ENCODE results near the gene LRRK1.
A peak's percentile ranks its signal among the peaks of the same experiment; 100 is the strongest.

Gene LRRK1

DNA sequence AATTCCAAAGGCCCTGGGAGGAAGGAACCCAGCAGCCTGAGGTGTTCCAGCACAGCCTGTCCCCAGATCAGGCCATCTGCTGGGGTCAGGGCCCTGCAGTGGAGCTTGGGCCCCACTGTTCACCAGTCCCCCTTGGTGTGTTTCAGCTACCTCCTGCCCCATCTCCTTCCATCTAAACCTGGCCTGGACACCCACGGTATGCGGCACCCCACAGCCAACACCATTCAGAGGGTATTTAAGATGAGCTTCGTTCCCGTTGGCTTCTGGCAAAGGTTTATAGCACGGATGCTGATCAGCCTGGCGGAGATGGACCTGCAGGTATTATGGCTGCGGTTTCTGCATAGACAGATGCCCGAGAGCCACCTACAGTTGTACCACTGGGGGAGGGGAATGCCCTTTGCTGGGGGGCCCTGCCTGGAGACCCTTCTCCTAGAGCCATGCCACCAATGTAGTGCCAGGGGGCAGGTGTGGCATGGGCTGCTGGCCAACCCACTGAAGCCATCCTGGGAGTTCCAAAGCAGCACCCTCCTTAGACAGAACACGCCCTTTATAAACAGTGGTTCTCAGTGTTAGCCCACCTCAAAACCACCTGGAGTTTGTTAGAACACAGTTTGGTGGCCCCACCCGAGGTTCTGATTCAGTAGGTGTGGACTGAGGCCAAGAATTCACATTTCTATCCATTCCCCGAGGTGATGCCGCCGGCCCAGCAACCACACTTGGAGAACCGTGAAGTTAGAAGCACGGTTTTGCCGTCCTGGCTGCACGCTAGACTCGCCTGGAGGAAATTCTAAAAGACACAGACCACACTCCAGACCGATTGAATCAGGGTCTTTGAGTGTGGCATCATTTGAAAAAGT lies 126.9 kb downstream of the LRRK1 start:
- DNase-seq = no peak

DNA sequence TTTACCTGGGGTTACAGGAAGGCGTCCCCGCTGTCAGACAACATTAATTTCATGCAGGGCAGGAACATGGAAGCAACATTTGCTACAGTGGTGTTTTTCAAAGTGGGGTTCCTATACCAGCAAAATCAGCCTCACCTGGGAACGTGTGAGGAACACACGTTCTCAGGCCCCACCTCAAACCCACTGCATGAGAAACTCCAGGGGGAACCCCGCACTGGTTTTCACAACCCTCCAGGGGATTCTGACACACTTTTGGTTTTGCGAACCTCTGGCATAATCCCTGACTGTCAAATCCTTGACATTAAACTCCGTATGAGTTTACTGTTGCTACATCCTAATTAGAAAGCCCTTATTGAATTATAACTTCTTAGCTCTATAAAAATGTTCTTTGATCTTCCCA lies 127.7 kb downstream of the LRRK1 start:
- DNase-seq = no peak

DNA sequence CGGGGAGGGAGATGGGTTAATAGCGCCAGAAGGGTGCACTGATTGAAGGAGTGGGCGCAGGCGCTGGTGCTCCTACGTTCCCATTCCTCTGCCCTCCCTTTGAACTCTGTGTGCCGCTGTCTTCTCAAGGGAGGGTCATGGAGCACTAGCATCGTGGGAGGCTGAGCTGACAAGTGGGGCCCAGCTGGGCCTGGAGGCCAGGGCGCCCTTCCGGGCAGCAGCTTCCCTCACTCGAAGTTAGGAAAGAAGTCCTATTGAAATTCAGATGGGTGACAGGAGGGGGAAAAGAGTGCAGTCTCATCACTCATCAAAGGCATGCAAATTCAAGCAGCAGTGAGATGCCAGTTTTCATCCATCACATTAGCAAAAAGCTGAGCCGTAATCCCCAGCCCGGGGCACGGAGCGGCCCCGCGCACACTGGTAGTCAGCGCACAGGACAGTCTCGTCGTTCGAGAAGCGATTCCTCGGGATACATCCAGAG lies 128.2 kb downstream of the LRRK1 start:
- DNase-seq = no peak

DNA sequence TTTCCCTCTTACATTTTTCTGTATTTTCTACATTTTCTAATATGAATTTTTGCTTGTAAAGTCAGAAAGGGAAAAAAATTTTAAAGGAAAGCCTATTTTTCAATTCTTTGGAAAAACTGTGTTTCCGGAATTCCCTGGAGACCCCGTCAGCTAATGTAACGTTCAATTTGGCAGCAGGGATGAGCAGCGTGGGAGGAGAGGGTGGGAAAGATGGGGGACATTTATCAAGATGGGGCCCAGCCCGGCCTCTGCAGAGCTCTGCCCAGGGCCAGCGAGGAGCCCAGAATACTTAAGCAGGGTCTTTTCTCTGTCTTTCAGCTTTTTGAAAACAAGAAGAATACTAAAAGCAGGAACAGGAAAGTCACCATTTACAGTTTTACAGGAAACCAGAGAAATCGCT lies 129.0 kb downstream of the LRRK1 start:
- no peak for DNase-seq

DNA sequence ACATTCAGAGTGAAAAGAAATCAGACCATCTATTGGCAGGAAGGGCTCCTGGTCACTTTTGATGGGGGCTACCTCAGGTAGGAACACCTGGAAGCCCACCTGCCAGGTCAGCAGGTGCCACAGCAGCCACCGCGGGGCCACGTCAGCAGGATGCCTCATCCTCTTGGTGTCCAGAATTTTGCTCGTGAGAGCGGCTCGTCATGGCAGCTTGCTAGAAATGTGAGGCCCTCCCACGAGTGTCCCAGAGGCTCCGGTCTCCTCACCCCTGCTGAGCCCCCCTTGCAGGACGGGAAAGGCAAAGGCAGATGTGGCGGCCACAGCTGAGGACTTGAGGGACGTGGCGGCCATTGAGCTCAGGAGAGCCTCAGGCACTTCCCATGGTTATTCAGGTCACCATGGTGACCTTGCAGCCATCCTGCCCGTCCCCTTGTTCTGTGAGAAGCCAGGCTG lies 129.4 kb downstream of the LRRK1 start:
- no peak for DNase-seq

DNA sequence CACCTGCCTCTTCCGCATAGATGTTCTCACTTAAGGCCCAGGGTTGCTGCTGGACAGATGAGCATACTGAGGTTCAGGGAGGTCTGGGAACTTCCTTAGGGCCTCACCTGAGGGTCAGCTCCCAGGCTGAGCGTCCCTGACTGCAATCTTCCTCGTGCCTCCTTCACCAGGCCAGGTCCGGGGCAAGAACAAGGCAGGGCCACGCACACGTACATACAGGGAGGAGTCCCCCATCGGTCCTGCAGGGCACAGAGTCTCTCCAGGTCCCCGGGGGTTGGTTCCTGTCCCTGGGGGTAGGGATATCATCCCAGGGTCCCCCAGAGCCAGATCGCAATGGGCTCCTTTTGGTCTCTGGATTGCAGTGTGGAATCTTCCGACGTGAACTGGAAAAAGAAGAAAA lies 130.1 kb downstream of the LRRK1 start:
- DNase-seq = no peak

DNA sequence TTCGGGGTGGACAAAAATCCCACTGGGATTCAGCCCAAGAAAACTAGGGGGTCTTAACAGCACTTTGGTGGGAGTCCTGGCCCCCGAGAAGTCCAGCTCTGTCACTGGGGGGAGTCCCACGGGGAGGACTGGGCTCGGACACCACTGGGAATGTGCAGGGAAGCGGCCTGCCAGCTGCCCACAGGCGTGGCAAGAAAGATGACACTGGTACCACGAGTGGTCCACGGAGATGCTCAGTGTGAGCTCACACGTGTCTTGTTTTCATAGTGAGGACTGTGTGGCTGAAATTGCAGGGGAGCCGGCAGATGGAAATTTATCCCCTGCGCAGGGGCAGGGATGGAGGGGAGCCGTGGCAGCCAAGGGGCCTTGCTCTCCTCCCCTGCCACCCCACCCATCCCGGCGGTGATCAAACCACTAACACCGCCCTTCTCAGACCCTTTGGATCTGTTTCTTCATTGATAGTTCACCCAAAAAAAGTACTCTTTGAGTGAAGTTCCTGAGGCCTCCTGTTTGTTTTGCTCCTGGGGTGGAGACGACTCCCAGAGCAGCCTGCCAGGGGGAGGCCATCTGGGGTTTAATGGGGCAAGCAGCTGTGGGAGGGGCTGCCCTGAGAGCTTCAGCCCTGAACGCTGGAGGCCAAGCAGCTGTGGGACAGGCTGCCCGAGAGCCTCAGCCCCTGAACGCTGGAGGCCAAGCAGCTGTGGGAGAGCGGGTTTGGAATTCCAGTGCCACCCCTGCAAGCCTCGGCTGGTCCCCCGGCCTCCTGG lies 130.9 kb downstream of the LRRK1 start:
- DNase-seq = no peak

DNA sequence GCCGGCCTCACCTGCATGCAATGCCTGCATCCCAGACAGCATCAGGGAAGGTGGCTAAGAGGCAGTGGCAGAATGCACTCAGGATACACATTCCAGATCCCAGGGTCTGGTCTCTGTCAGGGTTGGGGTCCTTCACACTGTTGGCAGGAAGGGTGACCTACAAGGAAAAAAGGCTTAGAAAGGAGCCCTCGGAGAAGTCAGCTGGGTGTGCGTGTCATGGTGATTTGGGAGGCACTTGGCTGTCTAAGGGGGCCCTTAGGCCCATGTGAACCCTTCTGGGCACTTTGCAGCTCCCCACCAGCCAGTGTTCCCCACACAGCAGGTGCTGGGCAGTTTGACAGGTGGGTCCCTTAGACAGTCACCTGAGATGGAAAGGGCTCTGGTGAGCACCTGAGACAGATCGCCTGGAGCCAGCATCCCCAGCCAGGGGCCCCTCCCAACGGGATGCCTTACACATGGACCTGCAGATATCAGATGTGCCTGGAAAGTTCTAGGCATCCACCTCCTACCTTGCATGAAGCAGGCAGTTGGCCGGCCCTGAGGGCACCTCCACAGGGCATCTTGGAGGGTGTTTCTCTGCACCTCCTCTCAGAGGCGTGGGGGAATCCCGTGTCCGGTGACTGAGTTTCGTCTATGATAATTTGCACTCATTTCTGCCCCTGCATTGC lies 131.6 kb downstream of the LRRK1 start:
- no peak for DNase-seq

DNA sequence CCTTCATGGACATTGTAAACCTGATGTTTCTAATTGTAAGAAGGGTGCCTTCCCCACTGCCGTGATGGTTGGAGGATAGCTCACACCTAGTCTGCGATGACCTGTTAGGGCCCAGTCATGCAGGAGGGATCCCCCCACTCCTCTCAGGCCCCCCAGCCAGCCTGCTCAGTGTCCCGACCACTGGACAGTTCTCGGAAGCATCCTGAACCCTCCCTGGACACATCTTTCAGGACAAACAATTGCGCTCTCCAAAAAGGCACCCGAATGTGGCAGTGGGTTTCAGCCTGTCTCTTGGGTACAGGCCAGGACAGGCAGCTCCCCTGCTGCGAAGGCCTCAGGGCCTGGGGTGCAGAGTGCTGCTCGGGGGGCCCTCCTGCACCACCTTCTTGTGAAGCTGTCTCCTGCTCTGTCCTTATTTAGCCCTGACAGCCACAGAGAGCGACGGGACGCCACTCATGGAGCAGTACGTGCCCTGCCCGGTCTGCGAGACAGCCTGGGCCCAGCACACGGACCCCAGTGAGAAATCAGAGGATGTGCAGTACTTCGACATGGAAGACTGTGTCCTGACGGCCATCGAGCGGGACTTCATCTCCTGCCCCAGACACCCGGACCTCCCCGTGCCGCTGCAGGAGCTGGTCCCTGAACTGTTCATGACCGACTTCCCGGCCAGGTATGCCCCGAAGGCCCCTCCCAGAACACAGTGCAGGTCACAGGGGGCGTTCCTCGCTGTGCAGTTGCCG lies 132.3 kb downstream of the LRRK1 start:
- no peak for DNase-seq

DNA sequence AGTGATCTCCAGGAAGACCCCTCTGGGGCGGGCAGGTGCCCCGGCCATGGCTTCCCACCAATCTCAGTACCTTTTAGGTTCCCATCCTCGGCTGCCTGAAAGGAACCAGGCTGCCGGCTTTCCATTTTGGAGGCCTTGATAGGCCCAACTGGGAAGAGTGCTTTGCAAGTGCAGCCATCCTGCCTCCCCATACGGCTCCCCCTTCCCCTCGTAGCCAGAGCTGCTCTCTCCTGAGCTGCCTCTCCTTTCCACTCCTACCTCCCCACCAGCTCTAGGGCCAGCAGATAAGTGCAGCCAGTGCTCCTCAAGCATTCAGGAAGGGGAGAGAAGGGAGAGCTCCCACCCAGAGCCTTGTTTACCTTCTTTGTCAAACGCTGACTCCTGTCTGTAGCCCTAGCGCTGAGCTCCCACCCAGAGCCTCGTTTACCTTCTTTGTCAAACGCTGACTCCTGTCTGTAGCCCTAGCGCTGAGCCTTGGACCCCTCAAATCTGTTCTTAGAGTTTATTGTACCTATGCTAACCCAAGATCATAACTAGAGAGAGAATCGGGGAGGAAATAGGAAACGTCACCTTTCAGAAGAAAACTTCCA lies 133.0 kb downstream of the LRRK1 start:
- no peak for DNase-seq

DNA sequence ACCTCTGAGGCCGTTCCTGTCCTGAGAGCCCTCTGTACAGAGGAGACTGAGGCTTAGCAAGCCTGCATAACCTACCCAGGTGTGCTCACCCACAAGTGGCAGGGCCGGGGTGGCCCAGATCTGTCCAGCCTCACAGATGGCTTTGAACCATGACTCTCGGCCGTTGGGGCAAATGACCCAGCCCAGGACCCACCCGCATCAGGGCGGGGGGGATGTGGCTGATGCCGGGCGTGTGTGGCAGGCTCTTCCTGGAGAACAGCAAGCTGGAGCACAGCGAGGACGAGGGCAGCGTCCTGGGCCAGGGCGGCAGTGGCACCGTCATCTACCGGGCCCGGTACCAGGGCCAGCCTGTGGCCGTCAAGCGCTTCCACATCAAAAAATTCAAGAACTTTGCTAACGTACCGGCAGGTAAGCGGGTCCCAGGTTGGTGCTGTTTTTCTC lies 133.5 kb downstream of the LRRK1 start:
- no peak for DNase-seq

DNA sequence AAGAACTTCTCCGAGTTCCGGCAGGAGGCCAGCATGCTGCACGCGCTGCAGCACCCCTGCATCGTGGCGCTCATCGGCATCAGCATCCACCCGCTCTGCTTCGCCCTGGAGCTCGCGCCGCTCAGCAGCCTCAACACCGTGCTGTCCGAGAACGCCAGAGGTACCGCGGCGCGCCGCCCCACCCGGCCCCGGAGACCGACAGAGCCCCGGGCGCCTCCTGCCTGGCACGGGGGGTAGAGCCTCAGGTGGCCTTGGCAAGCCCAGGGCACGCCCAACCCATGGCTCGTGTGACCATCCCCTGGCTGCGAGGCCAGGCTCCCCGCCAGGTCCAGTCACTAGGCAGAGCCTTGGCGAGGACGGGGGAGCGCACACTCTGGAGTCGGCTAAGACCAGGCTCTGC lies 134.1 kb downstream of the LRRK1 start:
- DNase-seq = no peak

DNA sequence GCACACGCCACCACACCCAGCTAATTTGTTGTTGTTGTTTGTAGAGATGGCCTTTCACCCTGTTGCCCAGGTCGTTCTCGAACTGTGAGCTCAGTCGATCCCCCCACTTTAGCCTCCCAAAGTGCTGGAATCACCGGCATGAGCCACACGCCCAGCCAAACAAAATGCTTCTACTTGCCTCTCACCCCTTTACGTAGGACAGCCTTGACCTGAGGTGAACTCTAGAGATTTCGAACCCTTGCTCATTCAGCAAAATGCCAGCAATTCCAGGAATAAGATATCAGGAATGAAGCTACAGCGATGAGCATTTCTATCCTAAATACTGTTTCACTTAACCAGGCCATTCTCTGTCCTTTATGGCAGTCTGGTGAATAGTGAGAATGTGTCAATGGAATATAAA lies 135.0 kb downstream of the LRRK1 start:
- no peak for DNase-seq

DNA sequence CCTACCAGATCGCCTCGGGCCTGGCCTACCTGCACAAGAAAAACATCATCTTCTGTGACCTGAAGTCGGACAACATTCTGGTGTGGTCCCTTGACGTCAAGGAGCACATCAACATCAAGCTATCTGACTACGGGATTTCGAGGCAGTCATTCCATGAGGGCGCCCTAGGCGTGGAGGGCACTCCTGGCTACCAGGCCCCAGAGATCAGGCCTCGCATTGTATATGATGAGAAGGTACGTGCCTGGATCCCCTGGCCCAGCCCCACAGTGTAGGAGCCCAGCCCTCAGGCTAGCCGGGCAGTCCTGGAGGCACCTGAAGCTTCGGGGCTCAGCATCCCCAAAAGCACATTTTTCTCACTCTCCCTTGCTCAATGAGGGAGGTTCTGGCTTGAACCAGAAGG lies 135.8 kb downstream of the LRRK1 start:
- DNase-seq = no peak

DNA sequence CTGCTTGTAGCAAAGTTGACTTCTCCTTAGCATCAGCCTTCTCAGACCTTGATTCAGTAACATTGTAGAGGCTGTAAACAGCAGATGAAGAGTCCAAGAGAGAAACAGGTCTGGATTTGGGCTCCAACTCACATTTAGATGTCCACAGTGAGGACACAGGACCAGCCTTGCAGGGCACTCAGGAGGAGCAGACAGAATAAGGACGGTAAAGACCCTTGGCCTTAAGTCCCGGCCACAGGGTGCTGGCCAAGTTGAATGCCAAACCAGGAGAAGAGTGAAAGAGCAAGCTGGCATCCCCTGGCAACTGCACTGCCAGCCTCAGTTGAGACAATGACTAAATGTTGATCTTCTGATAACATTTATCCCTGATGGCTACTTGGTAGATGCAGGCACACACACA lies 136.3 kb downstream of the LRRK1 start:
- DNase-seq = no peak

DNA sequence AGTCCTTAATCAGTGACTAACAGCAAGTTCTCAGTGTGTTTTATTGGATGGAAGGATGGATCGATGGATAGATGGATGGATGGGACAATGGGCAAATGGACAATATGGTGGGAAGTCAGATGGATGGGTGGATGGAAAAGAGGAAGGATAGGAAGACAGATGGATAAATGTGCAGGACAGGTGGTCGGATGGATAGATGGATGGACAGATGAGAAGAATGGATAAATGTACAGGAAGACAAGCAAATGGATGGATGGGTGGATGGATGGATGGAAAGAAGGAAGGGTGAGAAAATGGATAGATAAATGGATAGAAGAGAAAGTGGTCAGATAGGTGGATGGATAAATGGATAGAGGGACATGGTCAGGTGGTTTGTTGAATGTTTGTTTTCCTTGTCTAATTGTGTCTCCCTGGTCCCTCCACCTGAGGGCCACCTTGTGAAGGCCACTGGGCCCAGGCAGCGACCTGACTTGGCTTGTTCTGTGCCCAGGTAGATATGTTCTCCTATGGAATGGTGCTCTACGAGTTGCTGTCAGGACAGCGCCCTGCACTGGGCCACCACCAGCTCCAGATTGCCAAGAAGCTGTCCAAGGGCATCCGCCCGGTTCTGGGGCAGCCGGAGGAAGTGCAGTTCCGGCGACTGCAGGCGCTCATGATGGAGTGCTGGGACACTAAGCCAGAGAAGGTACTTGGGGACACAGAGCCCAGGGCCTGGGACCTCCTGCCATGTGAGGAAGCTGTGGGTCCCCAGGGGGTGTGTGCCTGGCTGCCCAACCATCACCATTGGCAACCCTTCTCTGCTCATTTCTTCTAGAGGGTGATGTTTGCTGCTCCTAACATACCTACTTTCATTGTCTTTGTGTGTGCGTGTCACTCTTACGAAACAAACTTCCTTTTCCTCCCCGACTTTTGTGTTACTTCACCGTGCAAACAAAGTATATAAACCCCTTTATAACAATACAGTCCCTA lies 137.5 kb downstream of the LRRK1 start:
- DNase-seq = no peak

DNA sequence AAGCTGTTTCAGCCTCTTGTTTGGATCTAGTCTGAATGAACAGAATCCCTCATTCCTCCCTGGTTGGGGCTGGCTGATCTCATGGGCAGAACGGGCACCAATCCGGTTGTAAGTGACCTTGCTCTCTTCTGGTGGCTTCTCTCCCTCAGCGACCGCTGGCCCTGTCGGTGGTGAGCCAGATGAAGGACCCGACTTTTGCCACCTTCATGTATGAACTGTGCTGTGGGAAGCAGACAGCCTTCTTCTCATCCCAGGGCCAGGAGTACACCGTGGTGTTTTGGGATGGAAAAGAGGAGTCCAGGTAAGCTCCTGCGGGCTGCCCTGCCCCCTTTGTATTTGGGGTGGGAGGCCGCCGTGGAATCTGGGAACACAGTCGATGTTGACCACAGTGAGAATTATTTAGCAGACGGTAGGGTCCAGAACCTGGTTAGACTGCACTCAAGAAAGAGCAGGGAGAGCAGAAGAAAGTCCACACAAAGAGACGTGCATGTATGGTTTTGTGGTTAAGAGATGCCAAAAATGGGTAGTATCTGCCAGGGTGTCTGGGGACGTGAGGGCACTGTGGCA lies 138.8 kb downstream of the LRRK1 start:
- DNase-seq = no peak

DNA sequence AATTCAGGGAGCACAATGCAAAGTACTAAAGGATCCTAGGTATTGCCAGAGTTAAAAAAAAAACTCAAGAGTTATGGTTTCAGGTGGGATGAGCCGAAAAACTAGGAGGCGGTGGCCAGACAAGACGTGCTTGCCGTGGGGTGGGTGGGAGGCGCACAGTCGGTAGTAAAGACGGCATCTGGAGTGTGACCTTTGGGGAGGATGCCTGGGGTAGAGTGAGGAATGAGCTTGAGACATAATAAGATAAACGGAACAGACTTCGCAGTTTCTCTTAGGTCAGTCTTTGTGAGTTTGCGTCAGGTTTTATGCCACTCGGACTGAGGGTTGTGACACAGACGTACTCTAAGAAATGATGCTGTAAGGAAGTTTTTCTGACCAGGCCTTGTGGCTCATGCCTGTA lies 139.6 kb downstream of the LRRK1 start:
- DNase-seq = no peak

DNA sequence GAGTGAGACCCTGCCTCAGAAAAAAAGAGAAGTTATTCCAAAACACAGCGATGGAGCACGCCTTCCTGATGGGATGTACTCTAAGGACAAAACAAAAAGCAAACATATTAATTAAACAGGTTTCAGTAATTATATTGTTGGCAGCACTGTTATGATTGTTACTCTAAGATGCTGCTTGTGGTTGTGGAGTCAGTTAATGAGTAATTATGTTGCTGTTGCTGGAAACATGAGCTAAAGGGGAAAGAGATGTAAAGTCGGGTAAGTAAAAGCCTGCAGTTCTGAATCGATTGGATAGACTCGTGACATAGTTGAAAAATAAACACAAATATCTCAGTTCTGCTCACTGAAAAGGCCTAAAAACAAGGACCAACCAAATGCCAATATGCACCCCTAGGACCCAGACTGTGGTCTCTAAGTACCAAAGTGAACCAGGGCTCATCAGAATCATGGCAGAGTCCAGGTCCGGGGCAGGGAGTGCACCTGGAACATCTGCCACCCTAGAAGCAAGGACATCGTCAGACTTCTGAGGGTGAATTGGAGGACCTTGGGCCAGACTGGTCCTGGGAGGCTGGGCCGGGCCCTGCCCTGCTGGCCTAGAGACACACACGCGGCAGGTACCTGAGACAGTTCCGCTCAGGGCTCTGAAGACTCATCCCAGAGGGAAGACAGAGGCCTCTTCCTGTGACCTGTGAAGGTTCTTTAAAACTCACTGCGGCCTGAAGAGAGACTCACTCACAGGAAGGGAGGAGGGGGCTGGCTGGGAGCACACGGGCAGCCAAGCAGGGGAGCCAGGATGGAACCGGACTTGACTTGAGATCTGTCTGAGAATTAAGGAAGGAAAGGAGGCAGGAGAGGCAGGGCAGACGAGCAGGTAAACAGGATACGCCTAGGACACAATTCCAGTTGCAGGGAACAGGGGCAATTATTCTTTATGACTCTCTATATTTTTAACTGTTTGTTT lies 140.5 kb downstream of the LRRK1 start:
- peak in 1 of 5 experiments; percentile 30 for DNase-seq

Measured in T-helper 2 cell (primary cell).